Small intestine (tissue), 7 donors: ENCODE data around the gene DAB2. TPM values are rescaled to one million over a fixed set of nuclear protein-coding genes. Genes with fewer than 3 reads are reported as not detected.
A peak's percentile ranks its signal among the peaks of the same experiment; 100 is the strongest.

Experiments
- DNase-seq, 2 donors: peaks; one replicate each; pipeline versions ENCODE4 v3.0.0 to v3.0.0-alpha.2; 2013
- FAIRE-seq: peaks from 2 replicates; lab custom pipeline; 2012; peaks lifted over from hg19 to GRCh38; lab: Jason Lieb, UNC
- H3K27ac ChIP-seq, 3 donors: one replicate each; pipeline ENCODE4 v1.5.1; 2013; ENCODE audit warnings: low read length in 2 of 3, mild to moderate bottlenecking in 2 of 3, control low read depth in 1 of 3, inconsistent platforms in 1 of 3, low read depth in 1 of 3, moderate library complexity in 1 of 3
- H3K27me3 ChIP-seq, 3 donors: one replicate each; pipeline ENCODE4 v1.6.1; 2013; ENCODE audit warnings: low read length in 3 of 3, inconsistent platforms in 1 of 3; ENCODE audit not compliant: control insufficient read depth in 3 of 3, insufficient read depth in 3 of 3
- H3K36me3 ChIP-seq, 3 donors: one replicate each; pipeline ENCODE4 v1.6.1; 2013; ENCODE audit warnings: low read length in 3 of 3, inconsistent platforms in 1 of 3, low read depth in 1 of 3, mild to moderate bottlenecking in 1 of 3, moderate library complexity in 1 of 3; ENCODE audit not compliant: control insufficient read depth in 3 of 3, insufficient read depth in 2 of 3
- H3K4me1 ChIP-seq, 3 donors: one replicate each; pipeline ENCODE4 v1.6.1; 2013; ENCODE audit warnings: low read length in 2 of 3, inconsistent platforms in 1 of 3, low read depth in 1 of 3, mild to moderate bottlenecking in 1 of 3, moderate library complexity in 1 of 3; ENCODE audit not compliant: control insufficient read depth in 3 of 3, insufficient read depth in 2 of 3
- H3K4me3 ChIP-seq, 3 donors: one replicate each; pipeline ENCODE4 v1.5.1; 2013; ENCODE audit warnings: low read length in 3 of 3, control low read depth in 1 of 3, inconsistent platforms in 1 of 3, low read depth in 1 of 3, mild to moderate bottlenecking in 1 of 3, moderate library complexity in 1 of 3
- H3K9me3 ChIP-seq, 2 donors: one replicate each; pipeline ENCODE4 v1.6.1; 2013; ENCODE audit warnings: low read depth in 1 of 2, low read length in 1 of 2; ENCODE audit not compliant: control insufficient read depth in 2 of 2, insufficient read depth in 1 of 2
- WGBS, 3 donors: extraction: QIAGEN DNeasy Blood & Tissue Kit; methylation state at CpG; one replicate each; pipeline ENCODE4 v1.1.7; 2013; 5-methylcytosine and 5-hydroxymethylcytosine counted together
- polyA plus RNA-seq, 4 donors: library from polyadenylated mRNA; stranded (reverse) in 3 of 4; unstranded in 1 of 4; fragments of 200-250 nt in 3 of 4; fragments of 120-200 nt in 1 of 4; gene quantifications; one replicate each; pipeline versions ENCODE4 v1.2.1 to v1.2.3, GENCODE V29; 2013
- donor health status: healthy with polysubstance abuse.
- donor health status: control.
- donor health status: control.
- donor health status: Bipolar disorder and iron deficiency.
- donor health status: healthy.

DAB2 gene
- polyA plus RNA-seq, 4 donors = 1.1 to 201 (median 9.9) TPM

- peaks cover 0 to 16% (median 0%) of the 10 kb centered on the region in 3 donors for H3K4me1 ChIP-seq
- no peak overlapping the region for H3K27ac ChIP-seq
- H3K36me3 ChIP-seq = no peaks in the 10 kb centered on the region
- no peak overlapping the region for H3K4me3 ChIP-seq
- no peaks in the 10 kb centered on the region for H3K9me3 ChIP-seq
- no peak for FAIRE-seq
- H3K27me3 ChIP-seq = no peaks in the 10 kb centered on the region
- 72 to 82% (median 73%) methylated on average over 2 of the region's 2 CpGs for WGBS, 3 donors
- DNase-seq = no peak
Measured at GRCh38 chr5:39452846-39453245, 28.1 kb upstream of the DAB2 start.

- FAIRE-seq = no peak
- 22 to 39% (median 34%) methylated on average over 2 of the region's 2 CpGs for WGBS, 3 donors
- Histone ChIP-seq H3K4me1 (peaks cover 0 to 24% (median 0%) of the 10 kb centered on the region in 3 donors), H3K27me3 (no peaks in the 10 kb centered on the region), H3K36me3 (no peaks in the 10 kb centered on the region), H3K27ac (no peak overlapping the region), H3K4me3 (no peak overlapping the region), H3K9me3 (no peaks in the 10 kb centered on the region)
- DNase-seq = peak in 1 of 2 donors; percentile 73
Measured at GRCh38 chr5:39451276-39451941, 26.6 kb upstream of the DAB2 start.

GRCh38 chr5:39450487-39450886, 25.7 kb upstream of the DAB2 start:
- no peak overlapping the region for H3K27ac ChIP-seq
- H3K27me3 ChIP-seq = no peaks in the 10 kb centered on the region
- no peaks in the 10 kb centered on the region for H3K36me3 ChIP-seq
- peaks cover 0 to 24% (median 0%) of the 10 kb centered on the region in 3 donors for H3K4me1 ChIP-seq
- no peak overlapping the region for H3K4me3 ChIP-seq
- DNase-seq (no peak), FAIRE-seq (no peak)
- WGBS, 3 donors = 74 to 92% (median 80%) methylated on average over 3 of the region's 3 CpGs
- H3K9me3 ChIP-seq = no peaks in the 10 kb centered on the region

GRCh38 chr5:39449591-39449990, 24.8 kb upstream of the DAB2 start:
- H3K27me3 ChIP-seq = no peaks in the 10 kb centered on the region
- no peak overlapping the region for H3K4me3 ChIP-seq
- DNase-seq (no peak), FAIRE-seq (no peak)
- no peak overlapping the region for H3K27ac ChIP-seq
- H3K9me3 ChIP-seq = no peaks in the 10 kb centered on the region
- whole genome bisulfite sequencing, 3 donors = 64 to 84% (median 72%) methylated on average over 3 of the region's 3 CpGs
- peaks cover 0 to 24% (median 0%) of the 10 kb centered on the region in 3 donors for H3K4me1 ChIP-seq
- H3K36me3 ChIP-seq = no peaks in the 10 kb centered on the region

GRCh38 chr5:39448506-39449128, 23.8 kb upstream of the DAB2 start:
- no peaks in the 10 kb centered on the region for H3K27me3 ChIP-seq
- peak overlapping the region in 1 of 3 donors; percentile 78 for H3K27ac ChIP-seq
- 73 to 84% (median 74%) methylated on average over 13 of the region's 13 CpGs for WGBS, 3 donors
- H3K4me3 ChIP-seq = no peak overlapping the region
- H3K4me1 ChIP-seq = peaks cover 0 to 24% (median 0%) of the 10 kb centered on the region in 3 donors
- H3K36me3 ChIP-seq = no peaks in the 10 kb centered on the region
- DNase-seq (peak; percentile 45 to 54), FAIRE-seq (no peak)
- no peaks in the 10 kb centered on the region for H3K9me3 ChIP-seq

- DNase-seq (peak; percentile 13 to 80), FAIRE-seq (no peak)
- peak overlapping the region in 1 of 3 donors; percentile 78 for H3K27ac ChIP-seq
- H3K4me3 ChIP-seq = no peak overlapping the region
- H3K36me3 ChIP-seq = no peaks in the 10 kb centered on the region
- H3K4me1 ChIP-seq = peaks cover 0 to 24% (median 0%) of the 10 kb centered on the region in 3 donors
- 63 to 79% (median 68%) methylated on average over 12 of the region's 12 CpGs for WGBS, 3 donors
- H3K9me3 ChIP-seq = no peaks in the 10 kb centered on the region
- no peaks in the 10 kb centered on the region for H3K27me3 ChIP-seq
Measured at GRCh38 chr5:39447968-39448367, 23.2 kb upstream of the DAB2 start.

- DNase-seq (peak in 1 of 2 donors; percentile 26), FAIRE-seq (no peak)
- Histone ChIP-seq H3K27me3 (no peaks in the 10 kb centered on the region), H3K27ac (peak overlapping the region in 1 of 3 donors; percentile 78), H3K4me3 (no peak overlapping the region), H3K36me3 (no peaks in the 10 kb centered on the region), H3K9me3 (no peaks in the 10 kb centered on the region), H3K4me1 (peaks cover 0 to 24% (median 0%) of the 10 kb centered on the region in 3 donors)
- WGBS, 3 donors = 53 to 70% (median 59%) methylated on average over 3 of the region's 3 CpGs
Measured at GRCh38 chr5:39447059-39447458, 22.3 kb upstream of the DAB2 start.

GRCh38 chr5:39446231-39446630, 21.5 kb upstream of the DAB2 start:
- Histone ChIP-seq H3K27me3 (no peaks in the 10 kb centered on the region), H3K9me3 (no peaks in the 10 kb centered on the region), H3K4me1 (peaks cover 0 to 24% (median 0%) of the 10 kb centered on the region in 3 donors), H3K36me3 (no peaks in the 10 kb centered on the region), H3K27ac (peak overlapping the region in 1 of 3 donors; percentile 1), H3K4me3 (no peak overlapping the region)
- FAIRE-seq = no peak
- 85 to 95% (median 87%) methylated on average over 3 of the region's 3 CpGs for WGBS, 3 donors
- no peak for DNase-seq
